GM12878 (cell line): Measurements from ENCODE around the gene EPB41L1. TPM values are rescaled to one million over a fixed set of nuclear protein-coding genes. Genes with fewer than 3 reads are reported as not detected.

Experiments
- CBFB ChIP-seq: IDR thresholded peaks from 2 replicates; pipeline ENCODE4 v1.6.1; 2016; ENCODE audit warnings: antibody characterized with exemption, low read depth
- CHD1 ChIP-seq: IDR thresholded peaks from 2 replicates; pipeline ENCODE4 v1.6.1; 2012; ENCODE audit warnings: low read depth, low read length, improper control_type of control experiment
- CHD4 ChIP-seq: fragments of 200-600 bp; sonication (generic); IDR thresholded peaks from 2 replicates; pipeline ENCODE4 v1.6.1; 2016; ENCODE audit warnings: mild to moderate bottlenecking
- GABPA ChIP-seq: IDR thresholded peaks from 2 replicates; pipeline ENCODE4 v1.6.1; 2014; ENCODE audit warnings: antibody characterized with exemption, low read depth, mild to moderate bottlenecking, inconsistent platforms
- KLF5 ChIP-seq: fragments of 450-650 bp; IDR thresholded peaks from 2 replicates; pipeline ENCODE4 v1.6.1; 2014; ENCODE audit warnings: mild to moderate bottlenecking; ENCODE audit not compliant: partially characterized antibody
- MEF2B ChIP-seq: fragments of 450-650 bp; IDR thresholded peaks from 2 replicates; pipeline ENCODE4 v1.6.1; 2018; ENCODE audit warnings: mild to moderate bottlenecking, moderate library complexity; ENCODE audit not compliant: partially characterized antibody, poor library complexity, severe bottlenecking
- MTA2 ChIP-seq: fragments of 450-650 bp; IDR thresholded peaks from 2 replicates; pipeline ENCODE4 v1.6.1; 2016; ENCODE audit warnings: low read depth, mild to moderate bottlenecking, moderate library complexity
- MTA3 ChIP-seq: IDR thresholded peaks from 2 replicates; pipeline ENCODE4 v1.6.1; 2012; ENCODE audit warnings: low read length, inconsistent platforms, borderline replicate concordance
- MXI1 ChIP-seq: fragments of 150-350 bp; IDR thresholded peaks from 2 replicates; pipeline ENCODE4 v1.6.1; 2011; ENCODE audit warnings: low read depth, mild to moderate bottlenecking, inconsistent platforms, low read length, improper control_type of control experiment
- NBN ChIP-seq: fragments of 450-650 bp; IDR thresholded peaks from 2 replicates; pipeline ENCODE4 v1.6.1; 2016
- NR2C1 ChIP-seq: fragments of 450-650 bp; IDR thresholded peaks from 2 replicates; pipeline ENCODE4 v1.6.1; 2017; ENCODE audit warnings: antibody characterized with exemption, mild to moderate bottlenecking, moderate library complexity
- NR2F1 ChIP-seq: fragments of 450-650 bp; conservative IDR thresholded peaks from 2 replicates; pipeline ENCODE4 v1.6.1; 2017; ENCODE audit warnings: mild to moderate bottlenecking
- PAX5 ChIP-seq: IDR thresholded peaks from 2 replicates; pipeline ENCODE4 v1.6.1; 2011; ENCODE audit warnings: low read depth, low read length, borderline replicate concordance
- PAX8 ChIP-seq: fragments of 450-650 bp; IDR thresholded peaks from 2 replicates; pipeline ENCODE4 v1.6.1; 2017; ENCODE audit warnings: mild to moderate bottlenecking, moderate library complexity
- PBX3 ChIP-seq: IDR thresholded peaks from 2 replicates; pipeline ENCODE4 v1.6.1; 2011; ENCODE audit warnings: mild to moderate bottlenecking, low read depth, low read length, moderate library complexity; ENCODE audit not compliant: insufficient replicate concordance
- POLR2A ChIP-seq: IDR thresholded peaks from 2 replicates; pipeline ENCODE4 v1.6.1; 2011; ENCODE audit warnings: low read depth, mild to moderate bottlenecking, low read length
- RAD51 ChIP-seq: fragments of 450-650 bp; IDR thresholded peaks from 2 replicates; pipeline ENCODE4 v1.6.1; 2016; ENCODE audit warnings: moderate library complexity, mild to moderate bottlenecking, inconsistent platforms
- RELA ChIP-seq: fragments of 450-650 bp; IDR thresholded peaks from 2 replicates; pipeline ENCODE4 v1.8.0; 2014; ENCODE audit warnings: borderline replicate concordance; ENCODE audit not compliant: partially characterized antibody
- RELB ChIP-seq: fragments of 450-650 bp; IDR thresholded peaks from 2 replicates; pipeline ENCODE4 v1.6.1; 2017; ENCODE audit warnings: low read depth, mild to moderate bottlenecking, moderate library complexity
- SMARCA5 ChIP-seq: fragments of 450-650 bp; IDR thresholded peaks from 2 replicates; pipeline ENCODE4 v1.6.1; 2017; ENCODE audit warnings: mild to moderate bottlenecking
- STAT3 ChIP-seq: IDR thresholded peaks from 2 replicates; pipeline ENCODE4 v1.6.1; 2011; ENCODE audit warnings: low read depth, low read length, improper control_type of control experiment
- TBL1XR1 ChIP-seq: IDR thresholded peaks from 2 replicates; pipeline ENCODE4 v1.6.1; 2012; ENCODE audit warnings: low read depth, low read length, improper control_type of control experiment
- YBX1 ChIP-seq: fragments of 450-650 bp; IDR thresholded peaks from 2 replicates; pipeline ENCODE4 v1.6.1; 2016; ENCODE audit warnings: antibody characterized with exemption
- polyA plus RNA-seq, 11 experiments: library from polyadenylated mRNA; depleted of rRNA in 4 of 11; unstranded in 6 of 11; stranded (reverse) in 5 of 11; fragments of >200 nt; fragmentation: Nextera tagmentation in 4 of 11; fragmentation: Illumina TruSeq in 1 of 11; extraction: Ambion mirVana in 4 of 11; extraction: Trizol in 1 of 11; gene quantifications; 1 replicate in 1 of 11; 2 replicates in 10 of 11; pipeline versions ENCODE4 v1.2.1 to v1.2.3, GENCODE V29; 2011 to 2016; ENCODE audit warnings: inconsistent platforms in 2 of 11, missing spikeins in 2 of 11, low read depth in 1 of 11
- total RNA-seq, 4 experiments: library from RNA; depleted of rRNA in 3 of 4; stranded (reverse); fragments of >200 nt in 3 of 4; fragmentation: Illumina TruSeq in 1 of 4; extraction: Trizol in 1 of 4; gene quantifications; 2 replicates each; pipeline versions ENCODE4 v1.2.1 to v1.2.3, GENCODE V29; 2013 to 2021
- TF ChIP-seq, protein P1 (sequence below): IDR thresholded peaks from 2 replicates; pipeline ENCODE4 v1.6.1; 2011; ENCODE audit warnings: borderline replicate concordance, low read depth, mild to moderate bottlenecking, moderate library complexity, mixed read lengths, low read length; ENCODE audit not compliant: insufficient read depth; ENCODE audit errors: extremely low read length
- TF ChIP-seq, protein P2 (sequence below): fragments of 450-650 bp; IDR thresholded peaks from 2 replicates; pipeline ENCODE4 v1.6.1; 2014; ENCODE audit warnings: mild to moderate bottlenecking

The EPB41L1 gene
- total and polyA plus RNA-seq, 10 of the 15 experiments (the other 5 are each of a cell fraction or from before 2014, with no cell fraction given), result 0.08 to 3.2 (median 0.31) TPM

DNA sequence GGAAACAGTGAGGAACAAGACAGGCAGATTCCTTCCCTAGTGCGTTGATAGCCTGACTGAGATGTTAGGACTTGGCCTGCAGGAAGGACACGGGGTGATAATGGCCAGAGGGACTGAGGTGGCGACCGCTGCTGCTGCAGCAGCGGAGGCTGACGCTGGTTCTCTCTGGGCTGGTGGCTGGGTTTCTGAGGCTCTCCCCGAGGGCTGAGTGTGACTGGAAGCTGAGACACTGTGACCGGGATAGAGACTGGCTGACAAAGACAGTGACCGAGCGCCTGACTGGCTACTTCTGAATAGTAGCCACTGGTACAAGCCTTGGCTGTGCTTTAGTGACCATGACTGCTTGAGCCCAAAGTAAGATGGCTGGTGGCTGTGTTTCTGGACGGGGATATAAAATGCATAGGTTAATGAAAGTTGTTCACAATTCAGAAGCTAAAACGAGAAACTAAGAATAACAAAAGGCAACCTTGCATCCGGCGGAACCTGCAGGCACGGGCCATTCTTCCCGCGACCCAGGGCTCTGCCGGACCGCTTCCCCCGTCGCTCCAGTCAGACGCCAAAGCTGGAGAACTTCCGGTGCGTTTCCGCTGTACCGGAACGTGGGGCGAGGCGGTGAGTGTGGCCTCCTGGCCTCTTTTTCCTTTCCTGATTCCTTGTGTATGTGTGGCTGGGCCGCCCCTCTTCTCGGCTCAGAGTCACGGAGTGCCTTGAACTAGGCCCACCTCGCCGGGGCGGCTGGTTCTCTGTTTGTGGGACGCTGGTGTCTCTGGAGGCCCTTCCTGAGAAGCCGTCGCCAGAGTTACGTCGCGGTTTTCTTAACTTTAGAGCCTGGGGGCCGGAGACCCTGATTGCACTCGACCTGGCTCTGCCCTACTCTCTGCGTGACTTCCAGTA is 81.6 kb downstream of the EPB41L1 start, which contains the start of gene AAR2 (continued):
- TF ChIP-seq PAX5 (peak; percentile 76), PBX3 (no peak), MTA3 (no peak), POLR2A (peak; percentile 95), RELA (peak; percentile 71), NR2F1 (0 out of 2 replicates have a peak, but pooled peaks have one; percentile 51), MXI1 (peak; percentile 79), TBL1XR1 (no peak; the same call in 1 of the 2 replicates), STAT3 (no peak), MTA2 (peak; percentile 47; the same call in 1 of the 2 replicates), MEF2B (peak; percentile 13), KLF5 (peak; percentile 52), RELB (peak; percentile 90), NR2C1 (peak; percentile 94), CHD4 (no peak), NBN (peak; percentile 85; the same call in 1 of the 2 replicates), CHD1 (no peak), SMARCA5 (peak; percentile 83), CBFB (peak; percentile 63; the same call in 1 of the 2 replicates), GABPA (peak; percentile 99), YBX1 (no peak), PAX8 (no peak), RAD51 (no peak)
- TF ChIP-seq, protein P1, sequence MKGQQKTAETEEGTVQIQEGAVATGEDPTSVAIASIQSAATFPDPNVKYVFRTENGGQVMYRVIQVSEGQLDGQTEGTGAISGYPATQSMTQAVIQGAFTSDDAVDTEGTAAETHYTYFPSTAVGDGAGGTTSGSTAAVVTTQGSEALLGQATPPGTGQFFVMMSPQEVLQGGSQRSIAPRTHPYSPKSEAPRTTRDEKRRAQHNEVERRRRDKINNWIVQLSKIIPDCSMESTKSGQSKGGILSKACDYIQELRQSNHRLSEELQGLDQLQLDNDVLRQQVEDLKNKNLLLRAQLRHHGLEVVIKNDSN, result peak; percentile 41
- TF ChIP-seq, protein P2, sequence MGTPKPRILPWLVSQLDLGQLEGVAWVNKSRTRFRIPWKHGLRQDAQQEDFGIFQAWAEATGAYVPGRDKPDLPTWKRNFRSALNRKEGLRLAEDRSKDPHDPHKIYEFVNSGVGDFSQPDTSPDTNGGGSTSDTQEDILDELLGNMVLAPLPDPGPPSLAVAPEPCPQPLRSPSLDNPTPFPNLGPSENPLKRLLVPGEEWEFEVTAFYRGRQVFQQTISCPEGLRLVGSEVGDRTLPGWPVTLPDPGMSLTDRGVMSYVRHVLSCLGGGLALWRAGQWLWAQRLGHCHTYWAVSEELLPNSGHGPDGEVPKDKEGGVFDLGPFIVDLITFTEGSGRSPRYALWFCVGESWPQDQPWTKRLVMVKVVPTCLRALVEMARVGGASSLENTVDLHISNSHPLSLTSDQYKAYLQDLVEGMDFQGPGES, result no peak; the same call in 1 of the 2 replicates
